ENCODE data around the gene DNAH5.

The DNAH5 gene

GRCh38 chr5:13944560-13945199 lies at the start of gene DNAH5:
Gene DNAH5 (minus strand): TSS chr5:13944688. CDS start chr5:13944438, 250 bp downstream.
- TF ChIP-seq ZFX (IDR thresholded peaks at IDR 0.05), result no peak
- no peak for TF ChIP-seq CTCF (conservative IDR thresholded peaks at IDR 0.05)
- H3K27ac ChIP-seq, result peak within 1 kb of the TSS; percentile 100

GRCh38 chr5:13993926-13994325 lies 49.4 kb upstream of the DNAH5 start:
- TF ChIP-seq CTCF (conservative IDR thresholded peaks at IDR 0.05), result no peak
- TF ChIP-seq ZFX (IDR thresholded peaks at IDR 0.05), result no peak
- H3K27ac ChIP-seq, result no peak overlapping the region

GRCh38 chr5:13992795-13993194 lies 48.3 kb upstream of the DNAH5 start:
- TF ChIP-seq ZFX (IDR thresholded peaks at IDR 0.05) (no peak), CTCF (conservative IDR thresholded peaks at IDR 0.05) (no peak)
- no peak overlapping the region for H3K27ac ChIP-seq

GRCh38 chr5:13991365-13991764 lies 46.9 kb upstream of the DNAH5 start:
- TF ChIP-seq CTCF (conservative IDR thresholded peaks at IDR 0.05) (no peak), ZFX (IDR thresholded peaks at IDR 0.05) (no peak)
- no peak overlapping the region for H3K27ac ChIP-seq

GRCh38 chr5:13990896-13991295 lies 46.4 kb upstream of the DNAH5 start:
- no peak overlapping the region for H3K27ac ChIP-seq

GRCh38 chr5:13989832-13990231 lies 45.3 kb upstream of the DNAH5 start:
- TF ChIP-seq ZFX (IDR thresholded peaks at IDR 0.05) (no peak), CTCF (conservative IDR thresholded peaks at IDR 0.05) (no peak)
- H3K27ac ChIP-seq, result no peak overlapping the region

More at GRCh38 chr5:13990896-13991295, 46.4 kb upstream of the DNAH5 start:
- TF ChIP-seq CTCF (conservative IDR thresholded peaks at IDR 0.05), result no peak
- no peak for TF ChIP-seq ZFX (IDR thresholded peaks at IDR 0.05)

GRCh38 chr5:13987843-13988464 lies 43.5 kb upstream of the DNAH5 start:
- TF ChIP-seq CTCF (conservative IDR thresholded peaks at IDR 0.05) (peak; percentile 94), ZFX (IDR thresholded peaks at IDR 0.05) (no peak)
- no peak overlapping the region for H3K27ac ChIP-seq

All from C4-2B (cell line).